ENCODE data around the gene PODXL. TPM values are rescaled to one million over a fixed set of nuclear protein-coding genes. Genes with fewer than 3 reads are reported as not detected.

Gene PODXL
- polyA plus RNA-seq, 1 donor (not counting 4 experiments of a cell fraction or from before 2014, with no cell fraction given) = 0.08 TPM

DNA sequence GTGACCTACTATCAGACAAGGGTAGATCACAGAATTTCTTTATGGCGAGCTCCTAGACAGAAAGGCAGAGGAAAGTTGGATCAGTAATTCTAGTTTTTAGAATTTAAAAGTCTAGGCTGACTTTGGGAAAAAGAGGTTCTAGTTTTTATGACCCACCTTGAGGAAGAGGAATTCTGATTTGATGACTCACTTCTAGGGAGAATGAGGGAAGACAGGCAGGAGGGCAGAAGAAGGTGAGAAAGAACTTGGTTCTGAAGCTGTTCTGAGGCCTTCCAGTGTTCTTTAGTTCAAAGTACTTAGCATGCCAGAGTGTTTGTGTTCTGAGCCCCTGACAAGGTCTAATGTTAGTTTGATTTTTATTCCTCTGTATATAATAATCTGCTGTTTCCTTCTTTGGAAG, 97.2 kb downstream of the PODXL start:
- no peak for TF ChIP-seq EZH2 (IDR thresholded peaks at IDR 0.05; ENCODE audit: low read length)
- TF ChIP-seq, protein P1, sequence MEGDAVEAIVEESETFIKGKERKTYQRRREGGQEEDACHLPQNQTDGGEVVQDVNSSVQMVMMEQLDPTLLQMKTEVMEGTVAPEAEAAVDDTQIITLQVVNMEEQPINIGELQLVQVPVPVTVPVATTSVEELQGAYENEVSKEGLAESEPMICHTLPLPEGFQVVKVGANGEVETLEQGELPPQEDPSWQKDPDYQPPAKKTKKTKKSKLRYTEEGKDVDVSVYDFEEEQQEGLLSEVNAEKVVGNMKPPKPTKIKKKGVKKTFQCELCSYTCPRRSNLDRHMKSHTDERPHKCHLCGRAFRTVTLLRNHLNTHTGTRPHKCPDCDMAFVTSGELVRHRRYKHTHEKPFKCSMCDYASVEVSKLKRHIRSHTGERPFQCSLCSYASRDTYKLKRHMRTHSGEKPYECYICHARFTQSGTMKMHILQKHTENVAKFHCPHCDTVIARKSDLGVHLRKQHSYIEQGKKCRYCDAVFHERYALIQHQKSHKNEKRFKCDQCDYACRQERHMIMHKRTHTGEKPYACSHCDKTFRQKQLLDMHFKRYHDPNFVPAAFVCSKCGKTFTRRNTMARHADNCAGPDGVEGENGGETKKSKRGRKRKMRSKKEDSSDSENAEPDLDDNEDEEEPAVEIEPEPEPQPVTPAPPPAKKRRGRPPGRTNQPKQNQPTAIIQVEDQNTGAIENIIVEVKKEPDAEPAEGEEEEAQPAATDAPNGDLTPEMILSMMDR (optimal IDR thresholded peaks at IDR 0.05 in 1 of 3, IDR thresholded peaks at IDR 0.05 in 1 of 3, conservative IDR thresholded peaks at IDR 0.05 in 1 of 3; ENCODE audit: extremely low read depth in 1 of 3, insufficient read depth in 2 of 3, low read length in 3 of 3) = no peak
- peaks cover 4 to 5% of the 10 kb centered on the region in 2 experiments for H3K36me3 ChIP-seq (ENCODE audit: control insufficient read depth in 2 of 2, extremely low read depth in 1 of 2, insufficient read depth in 2 of 2, low read length in 2 of 2)
- DNase-seq (ENCODE audit: low read depth, low spot score) (no peak), FAIRE-seq (peak; percentile 62)
- no peaks in the 10 kb centered on the region for H3K27me3 ChIP-seq (ENCODE audit: control insufficient read depth, extremely low read depth, insufficient read depth, low read length)
- H3K9ac ChIP-seq (ENCODE audit: control insufficient read depth, extremely low read depth, insufficient read depth, low read length) = no peak overlapping the region
- H3K27ac ChIP-seq (ENCODE audit: control insufficient read depth, insufficient read depth, low read length) = no peak overlapping the region
- peak overlapping the region; percentile 32 for H3K4me2 ChIP-seq (ENCODE audit: control insufficient read depth, extremely low read depth, insufficient read depth, low read depth, low read length)
- dilution Hi-C loops (cut with MboI; ENCODE audit: extremely low pct_ligation_motif_present, low sequenced_read_pairs) = no loop called here
- no peaks in the 10 kb centered on the region for H3K79me2 ChIP-seq (ENCODE audit: control insufficient read depth, insufficient read depth, low read length)
- no peak overlapping the region for H2AFZ ChIP-seq (ENCODE audit: control insufficient read depth, low read length)
- no peaks in the 10 kb centered on the region for H3K9me3 ChIP-seq (ENCODE audit: control insufficient read depth, low read depth, low read length)
- no peaks in the 10 kb centered on the region for H3K9me1 ChIP-seq (ENCODE audit: control insufficient read depth, extremely low read depth, insufficient read depth, low read length)
- peaks cover 7% of the 10 kb centered on the region for H3K4me1 ChIP-seq (ENCODE audit: control insufficient read depth, extremely low read depth, insufficient read depth, low read length)
- H4K20me1 ChIP-seq (ENCODE audit: control insufficient read depth, extremely low read depth, insufficient read depth, low read length) = no peaks in the 10 kb centered on the region
- no peak overlapping the region for H3K4me3 ChIP-seq (ENCODE audit: control insufficient read depth in 2 of 3, extremely low read depth in 1 of 3, insufficient read depth in 2 of 3, low read depth in 1 of 3, low read length in 3 of 3)

DNA sequence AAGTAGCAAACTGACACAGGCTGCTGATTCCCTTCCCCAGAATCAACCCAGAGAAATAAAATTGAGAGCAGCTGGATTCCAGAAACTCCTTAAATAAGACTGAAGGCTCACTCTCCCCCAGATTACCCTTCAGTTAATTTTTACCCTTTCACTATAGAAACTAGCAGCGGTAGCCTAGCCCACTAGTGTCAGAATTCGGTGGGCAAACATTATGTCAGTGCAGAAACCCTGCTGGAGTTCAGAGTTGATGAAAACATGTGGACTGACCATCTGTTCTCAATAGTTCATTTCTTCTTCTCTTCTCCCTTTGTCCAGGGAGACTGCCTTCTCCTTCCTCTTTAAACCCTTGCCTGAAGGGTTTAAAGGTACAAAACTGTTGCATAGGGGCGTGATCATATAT, 100.1 kb downstream of the PODXL start:
- no peak for TF ChIP-seq EZH2 (IDR thresholded peaks at IDR 0.05; ENCODE audit: low read length)
- TF ChIP-seq, protein P1 (optimal IDR thresholded peaks at IDR 0.05 in 1 of 3, IDR thresholded peaks at IDR 0.05 in 1 of 3, conservative IDR thresholded peaks at IDR 0.05 in 1 of 3; ENCODE audit: extremely low read depth in 1 of 3, insufficient read depth in 2 of 3, low read length in 3 of 3) = no peak
- dilution Hi-C loops (cut with MboI; ENCODE audit: extremely low pct_ligation_motif_present, low sequenced_read_pairs) = no loop called here
- H3K79me2 ChIP-seq (ENCODE audit: control insufficient read depth, insufficient read depth, low read length) = no peaks in the 10 kb centered on the region
- H4K20me1 ChIP-seq (ENCODE audit: control insufficient read depth, extremely low read depth, insufficient read depth, low read length) = no peaks in the 10 kb centered on the region
- no peak for FAIRE-seq
- H3K4me1 ChIP-seq (ENCODE audit: control insufficient read depth, extremely low read depth, insufficient read depth, low read length) = peaks cover 7% of the 10 kb centered on the region
- no peak overlapping the region for H3K4me2 ChIP-seq (ENCODE audit: control insufficient read depth, extremely low read depth, insufficient read depth, low read depth, low read length)
- H3K4me3 ChIP-seq (ENCODE audit: control insufficient read depth in 2 of 3, extremely low read depth in 1 of 3, insufficient read depth in 2 of 3, low read depth in 1 of 3, low read length in 3 of 3) = no peak overlapping the region
- no peak for DNase-seq (ENCODE audit: low read depth, low spot score)
- no peaks in the 10 kb centered on the region for H3K27me3 ChIP-seq (ENCODE audit: control insufficient read depth, extremely low read depth, insufficient read depth, low read length)
- no peak overlapping the region for H3K9ac ChIP-seq (ENCODE audit: control insufficient read depth, extremely low read depth, insufficient read depth, low read length)
- H3K36me3 ChIP-seq (ENCODE audit: control insufficient read depth in 2 of 2, extremely low read depth in 1 of 2, insufficient read depth in 2 of 2, low read length in 2 of 2) = no peaks in the 10 kb centered on the region
- no peaks in the 10 kb centered on the region for H3K9me1 ChIP-seq (ENCODE audit: control insufficient read depth, extremely low read depth, insufficient read depth, low read length)
- no peak overlapping the region for H3K27ac ChIP-seq (ENCODE audit: control insufficient read depth, insufficient read depth, low read length)
- H2AFZ ChIP-seq (ENCODE audit: control insufficient read depth, low read length) = no peak overlapping the region
- no peaks in the 10 kb centered on the region for H3K9me3 ChIP-seq (ENCODE audit: control insufficient read depth, low read depth, low read length)

Measured in keratinocyte (primary cell).